ENCODE results near the gene DSTN.

DSTN gene

GRCh38 chr20:17613328-17614175 is 43.7 kb downstream of the DSTN start:
- no peak overlapping the region for H3K4me3 ChIP-seq (replicated peaks; ENCODE audit: insufficient read depth, low read length)
- no peak for DNase-seq (ENCODE audit: low read depth in 1 of 2, low spot score in 1 of 2)
- H3K27ac ChIP-seq (replicated peaks) = no peak overlapping the region
- TF ChIP-seq REST (IDR thresholded peaks at IDR 0.05; ENCODE audit: insufficient replicate concordance, low read depth) (no peak), POLR2AphosphoS5 (IDR thresholded peaks at IDR 0.05; ENCODE audit: low read depth) (peak; percentile 19; the same call in 1 of the 2 replicates), SPI1 (IDR thresholded peaks at IDR 0.05; ENCODE audit: borderline replicate concordance, low read depth) (no peak)
- H3K27me3 ChIP-seq (ENCODE audit: insufficient read depth, poor library complexity, severe bottlenecking) = no peaks in the 10 kb centered on the region

GRCh38 chr20:17614176-17614811 is 44.4 kb downstream of the DSTN start:
- DNase-seq (ENCODE audit: low read depth in 1 of 2, low spot score in 1 of 2) = no peak
- Histone ChIP-seq H3K4me3 (replicated peaks; ENCODE audit: insufficient read depth, low read length) (no peak overlapping the region), H3K27ac (replicated peaks) (peak overlapping the region; percentile 94), H3K27me3 (ENCODE audit: insufficient read depth, poor library complexity, severe bottlenecking) (no peaks in the 10 kb centered on the region)
- TF ChIP-seq POLR2AphosphoS5 (IDR thresholded peaks at IDR 0.05; ENCODE audit: low read depth) (no peak), CTCF (IDR thresholded peaks at IDR 0.05; ENCODE audit: insufficient read depth, low read length) (no peak), SPI1 (IDR thresholded peaks at IDR 0.05; ENCODE audit: borderline replicate concordance, low read depth) (no peak)

- Histone ChIP-seq H3K27me3 (ENCODE audit: insufficient read depth, poor library complexity, severe bottlenecking) (no peaks in the 10 kb centered on the region), H3K27ac (replicated peaks) (peak overlapping the region; percentile 94), H3K4me3 (replicated peaks; ENCODE audit: insufficient read depth, low read length) (no peak overlapping the region)
- peak; percentile 45 to 90 for DNase-seq (ENCODE audit: low read depth in 1 of 2, low spot score in 1 of 2)
- TF ChIP-seq SPI1 (IDR thresholded peaks at IDR 0.05; ENCODE audit: borderline replicate concordance, low read depth) (peak; percentile 63; the same call in 1 of the 2 replicates), REST (IDR thresholded peaks at IDR 0.05; ENCODE audit: insufficient replicate concordance, low read depth) (no peak), POLR2AphosphoS5 (IDR thresholded peaks at IDR 0.05; ENCODE audit: low read depth) (0 out of 2 replicates have a peak, but pooled peaks have one; percentile 8)
Observed at GRCh38 chr20:17614812-17615644, 45.2 kb downstream of the DSTN start.

- H3K27me3 ChIP-seq (ENCODE audit: insufficient read depth, poor library complexity, severe bottlenecking) = no peaks in the 10 kb centered on the region
- peak; percentile 33 to 92 for DNase-seq (ENCODE audit: low read depth in 1 of 2, low spot score in 1 of 2)
- H3K4me3 ChIP-seq (replicated peaks; ENCODE audit: insufficient read depth, low read length) = no peak overlapping the region
- TF ChIP-seq CTCF (IDR thresholded peaks at IDR 0.05; ENCODE audit: insufficient read depth, low read length) (no peak), SPI1 (IDR thresholded peaks at IDR 0.05; ENCODE audit: borderline replicate concordance, low read depth) (peak; percentile 65; the same call in 1 of the 2 replicates)
- H3K27ac ChIP-seq (replicated peaks) = peak overlapping the region; percentile 94
Observed at GRCh38 chr20:17615645-17616479, 46.0 kb downstream of the DSTN start.

All from HL-60 (cell line).